ENCODE measurements around the gene PRSS2. TPM values are rescaled to one million over a fixed set of nuclear protein-coding genes. Genes with fewer than 3 reads are reported as not detected.
A peak's percentile ranks its signal among the peaks of the same experiment; 100 is the strongest.

Gene PRSS2
- total RNA-seq, 3 donors from 2014 or later, result 18.0 to 30.0 (median 25.2) TPM

GRCh38 chr7:142787034-142787768 is 16.4 kb downstream of the PRSS2 start:
- peaks cover 24% of the 10 kb centered on the region for H3K36me3 Mint-ChIP-seq (ENCODE audit: insufficient read depth)
- peaks cover 19% of the 10 kb centered on the region for H3K4me1 Mint-ChIP-seq (ENCODE audit: low read depth)
- peak overlapping the region; percentile 92 for H3K4me3 Mint-ChIP-seq
- no peaks in the 10 kb centered on the region for H3K9me3 Mint-ChIP-seq
- H3K27me3 Mint-ChIP-seq (ENCODE audit: low read depth), result no peaks in the 10 kb centered on the region
- ATAC-seq, result no peak
- DNase-seq, result no peak

- H3K36me3 Mint-ChIP-seq (ENCODE audit: insufficient read depth), result peaks cover 29% of the 10 kb centered on the region
- no peak for ATAC-seq
- DNase-seq, result no peak
- H3K4me1 Mint-ChIP-seq (ENCODE audit: low read depth), result peaks cover 23% of the 10 kb centered on the region
- H3K27me3 Mint-ChIP-seq (ENCODE audit: low read depth), result no peaks in the 10 kb centered on the region
- no peaks in the 10 kb centered on the region for H3K9me3 Mint-ChIP-seq
- H3K4me3 Mint-ChIP-seq, result peak overlapping the region; percentile 92
Measured at GRCh38 chr7:142787783-142788182, 17.0 kb downstream of the PRSS2 start.

- ATAC-seq (no peak), DNase-seq (no peak)
- no peaks in the 10 kb centered on the region for H3K27me3 Mint-ChIP-seq (ENCODE audit: low read depth)
- H3K4me1 Mint-ChIP-seq (ENCODE audit: low read depth), result peaks cover 26% of the 10 kb centered on the region
- no peaks in the 10 kb centered on the region for H3K9me3 Mint-ChIP-seq
- H3K4me3 Mint-ChIP-seq, result peak overlapping the region; percentile 92
- H3K36me3 Mint-ChIP-seq (ENCODE audit: insufficient read depth), result peaks cover 34% of the 10 kb centered on the region
Measured at GRCh38 chr7:142788303-142789289, 17.8 kb downstream of the PRSS2 start.

- Mint-ChIP-seq H3K9me3 (no peaks in the 10 kb centered on the region), H3K4me1 (ENCODE audit: low read depth) (peaks cover 34% of the 10 kb centered on the region), H3K4me3 (peak overlapping the region; percentile 92), H3K36me3 (ENCODE audit: insufficient read depth) (peaks cover 42% of the 10 kb centered on the region), H3K27me3 (ENCODE audit: low read depth) (no peaks in the 10 kb centered on the region)
- no peak for DNase-seq
- peak; percentile 3 to 13 for ATAC-seq
Measured at GRCh38 chr7:142789441-142789840, 18.7 kb downstream of the PRSS2 start.

- ATAC-seq (no peak), DNase-seq (no peak)
- Mint-ChIP-seq H3K4me3 (peak overlapping the region; percentile 92), H3K36me3 (ENCODE audit: insufficient read depth) (peaks cover 44% of the 10 kb centered on the region), H3K27me3 (ENCODE audit: low read depth) (no peaks in the 10 kb centered on the region), H3K4me1 (ENCODE audit: low read depth) (peaks cover 40% of the 10 kb centered on the region), H3K9me3 (no peaks in the 10 kb centered on the region)
Measured at GRCh38 chr7:142790056-142790455, 19.3 kb downstream of the PRSS2 start.

GRCh38 chr7:142790555-142790954 is 19.8 kb downstream of the PRSS2 start:
- Mint-ChIP-seq H3K4me1 (ENCODE audit: low read depth) (peaks cover 43% of the 10 kb centered on the region), H3K36me3 (ENCODE audit: insufficient read depth) (peaks cover 44% of the 10 kb centered on the region), H3K9me3 (no peaks in the 10 kb centered on the region), H3K27me3 (ENCODE audit: low read depth) (no peaks in the 10 kb centered on the region), H3K4me3 (peak overlapping the region; percentile 92)
- ATAC-seq (no peak), DNase-seq (no peak)

GRCh38 chr7:142791502-142791901 is 20.7 kb downstream of the PRSS2 start:
- H3K36me3 Mint-ChIP-seq (ENCODE audit: insufficient read depth), result peaks cover 44% of the 10 kb centered on the region
- DNase-seq (no peak), ATAC-seq (no peak)
- H3K4me1 Mint-ChIP-seq (ENCODE audit: low read depth), result peaks cover 43% of the 10 kb centered on the region
- no peaks in the 10 kb centered on the region for H3K27me3 Mint-ChIP-seq (ENCODE audit: low read depth)
- no peaks in the 10 kb centered on the region for H3K9me3 Mint-ChIP-seq
- peak overlapping the region; percentile 92 for H3K4me3 Mint-ChIP-seq

GRCh38 chr7:142792129-142792528 is 21.4 kb downstream of the PRSS2 start:
- Mint-ChIP-seq H3K4me1 (ENCODE audit: low read depth) (peaks cover 43% of the 10 kb centered on the region), H3K4me3 (peak overlapping the region; percentile 92), H3K36me3 (ENCODE audit: insufficient read depth) (peaks cover 44% of the 10 kb centered on the region), H3K9me3 (no peaks in the 10 kb centered on the region), H3K27me3 (ENCODE audit: low read depth) (no peaks in the 10 kb centered on the region)
- DNase-seq (no peak), ATAC-seq (no peak)

GRCh38 chr7:142792593-142792992 is 21.8 kb downstream of the PRSS2 start:
- no peak for DNase-seq
- Mint-ChIP-seq H3K4me3 (peak overlapping the region; percentile 92), H3K36me3 (ENCODE audit: insufficient read depth) (peaks cover 46% of the 10 kb centered on the region), H3K4me1 (ENCODE audit: low read depth) (peaks cover 43% of the 10 kb centered on the region), H3K27me3 (ENCODE audit: low read depth) (no peaks in the 10 kb centered on the region), H3K9me3 (no peaks in the 10 kb centered on the region)
- ATAC-seq, result no peak

GRCh38 chr7:142793156-142793555 is 22.4 kb downstream of the PRSS2 start:
- Mint-ChIP-seq H3K27me3 (ENCODE audit: low read depth) (no peaks in the 10 kb centered on the region), H3K9me3 (no peaks in the 10 kb centered on the region), H3K4me3 (peak overlapping the region; percentile 41), H3K36me3 (ENCODE audit: insufficient read depth) (peaks cover 52% of the 10 kb centered on the region), H3K4me1 (ENCODE audit: low read depth) (peaks cover 43% of the 10 kb centered on the region)
- no peak for DNase-seq
- no peak for ATAC-seq

GRCh38 chr7:142795339-142795863 is 24.6 kb downstream of the PRSS2 start:
- H3K4me3 Mint-ChIP-seq, result peak overlapping the region; percentile 99
- peak; percentile 70 for DNase-seq
- no peaks in the 10 kb centered on the region for H3K9me3 Mint-ChIP-seq
- peak; percentile 11 to 25 for ATAC-seq
- peaks cover 63% of the 10 kb centered on the region for H3K4me1 Mint-ChIP-seq (ENCODE audit: low read depth)
- peaks cover 58% of the 10 kb centered on the region for H3K36me3 Mint-ChIP-seq (ENCODE audit: insufficient read depth)
- no peaks in the 10 kb centered on the region for H3K27me3 Mint-ChIP-seq (ENCODE audit: low read depth)

GRCh38 chr7:142796001-142796500 is 25.3 kb downstream of the PRSS2 start:
- DNase-seq, result no peak
- Mint-ChIP-seq H3K9me3 (no peaks in the 10 kb centered on the region), H3K27me3 (ENCODE audit: low read depth) (no peaks in the 10 kb centered on the region), H3K4me1 (ENCODE audit: low read depth) (peaks cover 66% of the 10 kb centered on the region), H3K36me3 (ENCODE audit: insufficient read depth) (peaks cover 62% of the 10 kb centered on the region), H3K4me3 (peak overlapping the region; percentile 99)
- no peak for ATAC-seq

GRCh38 chr7:142796501-142797390 is 26.0 kb downstream of the PRSS2 start:
- ATAC-seq (peak in 1 of 2 donors; percentile 5), DNase-seq (no peak)
- H3K36me3 Mint-ChIP-seq (ENCODE audit: insufficient read depth), result peaks cover 62% of the 10 kb centered on the region
- H3K4me3 Mint-ChIP-seq, result peak overlapping the region; percentile 99
- H3K9me3 Mint-ChIP-seq, result no peaks in the 10 kb centered on the region
- H3K4me1 Mint-ChIP-seq (ENCODE audit: low read depth), result peaks cover 67% of the 10 kb centered on the region
- H3K27me3 Mint-ChIP-seq (ENCODE audit: low read depth), result no peaks in the 10 kb centered on the region

All from activated T-cell treated with anti-CD3 and anti-CD28 coated beads, Interleukin-2, amount 50 U/mL, for 4 hours (primary cell).